ENCODE measurements around the gene PRR29. TPM values are rescaled to one million over a fixed set of nuclear protein-coding genes. Genes with fewer than 3 reads are reported as not detected.

PRR29 gene
- total and polyA plus RNA-seq, 2 donors (not counting 1 experiment from before 2014, with no cell fraction given) = 0.02 to 0.17 TPM

- Histone ChIP-seq H3K27me3 (ENCODE audit: control insufficient read depth, insufficient read depth, low read length) (peaks cover 12% of the 10 kb centered on the region), H3K4me2 (ENCODE audit: extremely low read depth, insufficient read depth, low read length) (no peak overlapping the region), H3K9me3 (ENCODE audit: control insufficient read depth, insufficient read depth, low read depth, low read length) (no peaks in the 10 kb centered on the region), H3K36me3 (ENCODE audit: control insufficient read depth, insufficient read depth, low read length) (no peaks in the 10 kb centered on the region), H3K4me3 (replicated peaks in 1 of 4; ENCODE audit: control extremely low read depth in 1 of 4, insufficient read depth in 1 of 4, low read depth in 3 of 4, low read length in 4 of 4) (no peak overlapping the region), H3K9ac (ENCODE audit: insufficient read depth, low read length) (no peak overlapping the region), H3K4me1 (ENCODE audit: control insufficient read depth, extremely low read depth, insufficient read depth, low read length) (peaks cover 5% of the 10 kb centered on the region), H3K27ac (ENCODE audit: insufficient read depth, low read length) (no peak overlapping the region), H4K20me1 (ENCODE audit: control insufficient read depth, extremely low read depth, insufficient read depth, low read length) (no peaks in the 10 kb centered on the region), H3K79me2 (ENCODE audit: control insufficient read depth, insufficient read depth, low read length) (no peaks in the 10 kb centered on the region), H2AFZ (ENCODE audit: low read length) (no peak overlapping the region)
- TF ChIP-seq EZH2 (IDR thresholded peaks at IDR 0.05; ENCODE audit: low read length, missing control alignments) (no peak), CTCF (conservative IDR thresholded peaks at IDR 0.05 in 1 of 2, IDR thresholded peaks at IDR 0.05 in 1 of 2; ENCODE audit: low read depth in 1 of 2, low read length in 2 of 2) (no peak)
- DNase-seq (ENCODE audit: low read depth in 2 of 2) = no peak
These were observed 3.8 kb downstream of the PRR29 start for GRCh38 chr17:64001763-64002529.

DNA sequence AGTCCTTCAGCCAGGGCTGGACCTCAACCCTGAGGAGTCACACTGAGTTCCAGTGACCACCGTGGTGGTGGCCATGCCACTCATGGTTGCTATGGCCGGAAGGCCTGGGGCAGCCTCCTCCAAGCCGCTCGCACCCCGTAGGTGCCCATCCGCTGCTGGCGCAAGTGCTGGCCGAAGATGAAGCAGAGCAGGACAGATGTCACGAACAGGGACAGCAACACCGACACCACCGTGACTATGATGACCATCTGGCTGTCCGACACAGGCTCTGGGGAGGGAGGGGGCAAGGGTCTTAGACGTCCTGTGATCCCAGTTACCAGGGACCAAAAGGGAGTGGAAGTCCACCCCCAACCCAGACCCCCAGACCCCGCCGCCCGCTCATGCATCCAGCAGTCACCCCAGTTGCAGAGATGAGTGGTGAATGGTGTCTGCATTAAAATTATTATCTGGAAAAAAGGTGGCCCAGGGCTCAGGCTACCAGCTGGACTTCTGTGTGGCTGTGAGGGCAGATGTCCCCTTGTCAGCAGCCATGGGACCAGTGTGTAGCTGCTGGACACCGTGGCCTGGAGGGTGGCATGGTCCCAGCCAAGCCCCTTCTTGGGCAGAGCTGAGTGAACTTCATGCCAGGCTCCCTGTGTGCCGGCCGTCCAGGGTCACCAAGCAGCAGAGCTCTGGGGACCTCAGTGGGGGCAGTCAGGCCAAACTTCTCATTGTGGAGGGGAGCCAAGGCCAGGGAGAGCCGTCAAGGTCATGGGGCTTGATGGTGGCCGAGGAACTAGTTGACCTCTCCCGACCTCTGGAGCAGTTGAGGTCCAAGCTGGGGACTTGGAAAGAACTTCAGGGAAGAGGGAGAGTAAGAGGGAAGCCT is 4.7 kb downstream of the PRR29 start:
- no peak overlapping the region for H3K27ac ChIP-seq (ENCODE audit: insufficient read depth, low read length)
- H3K4me2 ChIP-seq (ENCODE audit: extremely low read depth, insufficient read depth, low read length) = no peak overlapping the region
- DNase-seq (ENCODE audit: low read depth in 2 of 2) = no peak
- no peak overlapping the region for H3K4me3 ChIP-seq (replicated peaks in 1 of 4; ENCODE audit: control extremely low read depth in 1 of 4, insufficient read depth in 1 of 4, low read depth in 3 of 4, low read length in 4 of 4)
- H3K4me1 ChIP-seq (ENCODE audit: control insufficient read depth, extremely low read depth, insufficient read depth, low read length) = peaks cover 4% of the 10 kb centered on the region
- no peak overlapping the region for H2AFZ ChIP-seq (ENCODE audit: low read length)
- H3K27me3 ChIP-seq (ENCODE audit: control insufficient read depth, insufficient read depth, low read length) = peaks cover 3% of the 10 kb centered on the region
- no peak overlapping the region for H3K9ac ChIP-seq (ENCODE audit: insufficient read depth, low read length)
- H4K20me1 ChIP-seq (ENCODE audit: control insufficient read depth, extremely low read depth, insufficient read depth, low read length) = no peaks in the 10 kb centered on the region
- no peaks in the 10 kb centered on the region for H3K79me2 ChIP-seq (ENCODE audit: control insufficient read depth, insufficient read depth, low read length)
- H3K9me3 ChIP-seq (ENCODE audit: control insufficient read depth, insufficient read depth, low read depth, low read length) = no peaks in the 10 kb centered on the region
- H3K36me3 ChIP-seq (ENCODE audit: control insufficient read depth, insufficient read depth, low read length) = no peaks in the 10 kb centered on the region
- no peak for TF ChIP-seq CTCF (conservative IDR thresholded peaks at IDR 0.05 in 1 of 2, IDR thresholded peaks at IDR 0.05 in 1 of 2; ENCODE audit: low read depth in 1 of 2, low read length in 2 of 2)
- TF ChIP-seq EZH2 (IDR thresholded peaks at IDR 0.05; ENCODE audit: low read length, missing control alignments) = no peak

DNA sequence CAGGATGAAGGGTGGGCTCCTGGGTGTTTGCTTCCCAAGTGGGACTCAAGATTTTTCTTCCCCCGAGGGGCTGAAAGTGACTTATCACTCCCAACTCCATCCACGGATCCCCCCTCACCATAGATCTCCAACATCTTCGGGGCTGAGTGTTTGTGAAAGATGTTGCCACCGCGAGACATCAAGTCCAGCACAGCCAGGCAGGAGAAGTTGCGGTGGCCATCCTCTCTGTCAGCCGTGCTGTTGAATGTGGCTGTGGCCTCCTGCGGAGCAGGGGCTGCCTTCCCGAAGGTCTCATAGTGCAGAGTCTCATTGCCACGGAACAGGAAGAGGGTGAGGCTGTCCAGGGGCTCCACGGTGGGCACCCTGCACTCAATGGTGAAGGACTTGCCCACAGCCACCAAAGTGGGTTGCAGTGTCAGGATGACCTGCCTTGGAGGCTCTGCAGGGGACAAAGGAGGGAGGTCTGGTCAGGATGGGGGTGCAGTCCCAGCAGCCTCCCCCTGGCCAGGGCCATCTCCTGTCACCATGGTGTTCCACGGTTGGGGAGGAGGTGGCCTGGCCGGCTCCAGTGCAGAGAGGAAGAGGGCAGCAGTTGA is 5.5 kb downstream of the PRR29 start:
- H3K4me2 ChIP-seq (ENCODE audit: extremely low read depth, insufficient read depth, low read length) = no peak overlapping the region
- no peaks in the 10 kb centered on the region for H3K79me2 ChIP-seq (ENCODE audit: control insufficient read depth, insufficient read depth, low read length)
- no peak for TF ChIP-seq CTCF (conservative IDR thresholded peaks at IDR 0.05 in 1 of 2, IDR thresholded peaks at IDR 0.05 in 1 of 2; ENCODE audit: low read depth in 1 of 2, low read length in 2 of 2)
- TF ChIP-seq EZH2 (IDR thresholded peaks at IDR 0.05; ENCODE audit: low read length, missing control alignments) = no peak
- no peak overlapping the region for H3K27ac ChIP-seq (ENCODE audit: insufficient read depth, low read length)
- no peaks in the 10 kb centered on the region for H3K9me3 ChIP-seq (ENCODE audit: control insufficient read depth, insufficient read depth, low read depth, low read length)
- DNase-seq (ENCODE audit: low read depth in 2 of 2) = no peak
- no peak overlapping the region for H3K4me3 ChIP-seq (replicated peaks in 1 of 4; ENCODE audit: control extremely low read depth in 1 of 4, insufficient read depth in 1 of 4, low read depth in 3 of 4, low read length in 4 of 4)
- H3K27me3 ChIP-seq (ENCODE audit: control insufficient read depth, insufficient read depth, low read length) = peaks cover 2% of the 10 kb centered on the region
- H3K4me1 ChIP-seq (ENCODE audit: control insufficient read depth, extremely low read depth, insufficient read depth, low read length) = peaks cover 2% of the 10 kb centered on the region
- H3K9ac ChIP-seq (ENCODE audit: insufficient read depth, low read length) = no peak overlapping the region
- H2AFZ ChIP-seq (ENCODE audit: low read length) = no peak overlapping the region
- H4K20me1 ChIP-seq (ENCODE audit: control insufficient read depth, extremely low read depth, insufficient read depth, low read length) = no peaks in the 10 kb centered on the region
- no peaks in the 10 kb centered on the region for H3K36me3 ChIP-seq (ENCODE audit: control insufficient read depth, insufficient read depth, low read length)

Measured in fibroblast of lung (primary cell).